Loucy (cell line): Measurements from ENCODE around the gene KAT2A.

ENCODE experiments used
- H2AFZ ChIP-seq: fragments of 200-600 bp; sonication (generic); 2 replicates; pipeline ENCODE4 v1.6.0; 2016; ENCODE audit warnings: antibody characterized with exemption, mild to moderate bottlenecking, low read length, moderate library complexity
- H3F3A ChIP-seq: fragments of 200-600 bp; 2 replicates; pipeline ENCODE4 v1.6.0; 2016; ENCODE audit warnings: antibody characterized with exemption, low read depth, mild to moderate bottlenecking
- H3K27me3 ChIP-seq: fragments of 200-600 bp; sonication (generic); 2 replicates; pipeline ENCODE4 v1.6.1; 2014; ENCODE audit warnings: low read length, mild to moderate bottlenecking; ENCODE audit not compliant: insufficient read depth, poor library complexity, severe bottlenecking
- H3K36me3 ChIP-seq: fragments of 200-600 bp; sonication (generic); 2 replicates; pipeline ENCODE4 v1.6.1; 2016; ENCODE audit warnings: low read length; ENCODE audit not compliant: insufficient read depth
- H3K4me1 ChIP-seq: fragments of 200-600 bp; sonication (generic); 2 replicates; pipeline ENCODE4 v1.5.1; 2014; ENCODE audit warnings: low read length, mild to moderate bottlenecking; ENCODE audit not compliant: insufficient read depth, poor library complexity, severe bottlenecking
- H3K4me2 ChIP-seq: fragments of 200-600 bp; sonication (generic); 2 replicates; pipeline ENCODE4 v1.6.0; 2014; ENCODE audit warnings: antibody characterized with exemption, low read length, low read depth, mild to moderate bottlenecking; ENCODE audit not compliant: poor library complexity, severe bottlenecking
- H3K4me3 ChIP-seq: fragments of 200-600 bp; sonication (generic); 2 replicates; pipeline ENCODE4 v1.5.1; 2014; ENCODE audit warnings: low read length, mild to moderate bottlenecking, mixed read lengths; ENCODE audit not compliant: poor library complexity, severe bottlenecking
- H3K79me2 ChIP-seq: fragments of 200-600 bp; sonication (generic); 2 replicates; pipeline ENCODE4 v1.6.1; 2014; ENCODE audit warnings: low read length; ENCODE audit not compliant: insufficient read depth
- H3K9ac ChIP-seq: fragments of 200-600 bp; sonication (generic); 2 replicates; pipeline ENCODE4 v1.6.0; 2014; ENCODE audit warnings: mild to moderate bottlenecking, low read depth, low read length, moderate library complexity; ENCODE audit not compliant: poor library complexity, severe bottlenecking
- H3K9me2 ChIP-seq: fragments of 200-600 bp; sonication (generic); replicated peaks from 2 replicates; pipeline ENCODE4 v1.6.1; 2016; ENCODE audit warnings: low read depth, low read length, mixed read lengths
- H3K9me3 ChIP-seq: fragments of 200-600 bp; sonication (generic); 2 replicates; pipeline ENCODE4 v1.6.1; 2014; ENCODE audit warnings: mild to moderate bottlenecking, antibody characterized with exemption, low read length, low read depth; ENCODE audit not compliant: insufficient read depth
- H4K20me1 ChIP-seq: fragments of 200-600 bp; sonication (generic); 2 replicates; pipeline ENCODE4 v1.6.0; 2014; ENCODE audit warnings: antibody characterized with exemption, low read length, mild to moderate bottlenecking; ENCODE audit not compliant: insufficient read depth, poor library complexity, severe bottlenecking
- CTCF ChIP-seq: fragments of 200-600 bp; sonication (generic); conservative IDR thresholded peaks from 2 replicates; pipeline ENCODE4 v1.5.1; 2014; ENCODE audit warnings: mild to moderate bottlenecking, antibody characterized with exemption, low read length
- EZH2phosphoT487 ChIP-seq: fragments of 200-600 bp; IDR thresholded peaks from 2 replicates; pipeline ENCODE4 v1.6.1; 2018; ENCODE audit warnings: antibody characterized with exemption, mild to moderate bottlenecking, moderate library complexity, borderline replicate concordance

Gene KAT2A

GRCh38 chr17:42078396-42079043 lies 42.6 kb downstream of the KAT2A start:
- Histone ChIP-seq H3F3A (no peaks in the 10 kb centered on the region), H3K4me3 (no peak overlapping the region), H3K9me2 (no peaks in the 10 kb centered on the region), H3K36me3 (no peaks in the 10 kb centered on the region), H3K4me1 (peaks cover 13% of the 10 kb centered on the region), H2AFZ (no peak overlapping the region), H3K27me3 (no peaks in the 10 kb centered on the region), H3K79me2 (peaks cover 7% of the 10 kb centered on the region; the same call in 1 of the 2 replicates), H3K9me3 (no peaks in the 10 kb centered on the region), H3K4me2 (no peak overlapping the region), H3K9ac (no peak overlapping the region), H4K20me1 (no peaks in the 10 kb centered on the region)
- no peak for TF ChIP-seq EZH2phosphoT487
- TF ChIP-seq CTCF = no peak

- Histone ChIP-seq H3K9ac (no peak overlapping the region), H3K36me3 (no peaks in the 10 kb centered on the region), H3K27me3 (no peaks in the 10 kb centered on the region), H3K4me1 (peaks cover 20% of the 10 kb centered on the region), H3K4me2 (no peak overlapping the region), H4K20me1 (no peaks in the 10 kb centered on the region), H3K4me3 (no peak overlapping the region), H3K79me2 (peaks cover 14% of the 10 kb centered on the region; the same call in 1 of the 2 replicates), H3K9me2 (no peaks in the 10 kb centered on the region), H3K9me3 (no peaks in the 10 kb centered on the region), H2AFZ (no peak overlapping the region), H3F3A (no peaks in the 10 kb centered on the region)
- TF ChIP-seq EZH2phosphoT487 = no peak
- no peak for TF ChIP-seq CTCF
These were observed 43.4 kb downstream of the KAT2A start for GRCh38 chr17:42077755-42078154.

GRCh38 chr17:42076797-42077559 lies 44.2 kb downstream of the KAT2A start:
- no peak overlapping the region for H3K4me2 ChIP-seq

More at GRCh38 chr17:42076797-42077559, 44.2 kb downstream of the KAT2A start:
- TF ChIP-seq EZH2phosphoT487 (no peak), CTCF (no peak)
- no peak overlapping the region for H3K4me3 ChIP-seq
- no peaks in the 10 kb centered on the region for H3F3A ChIP-seq
- H3K9me2 ChIP-seq = no peaks in the 10 kb centered on the region
- H4K20me1 ChIP-seq = no peaks in the 10 kb centered on the region
- peaks cover 27% of the 10 kb centered on the region for H3K4me1 ChIP-seq
- no peak overlapping the region for H3K9ac ChIP-seq
- no peaks in the 10 kb centered on the region for H3K9me3 ChIP-seq
- peaks cover 20% of the 10 kb centered on the region; the same call in 1 of the 2 replicates for H3K79me2 ChIP-seq
- no peak overlapping the region for H2AFZ ChIP-seq
- H3K36me3 ChIP-seq = no peaks in the 10 kb centered on the region
- no peaks in the 10 kb centered on the region for H3K27me3 ChIP-seq
